Activated naive CD8-positive, alpha-beta T cell treated with anti-CD3 and anti-CD28 coated beads, Interleukin-2, amount 50 U/mL, for 24 hours (primary cell): ENCODE measurements around the gene GALNT11.
"Not testable (repeated sequence)": the region's sequence is repeated elsewhere in the genome, so short reads cannot be mapped to it uniquely, and the experiment has no call there.

ENCODE experiments used
- ATAC-seq: fragments of 150-1000 bp; cut with Tn5 transposase; one replicate; pipeline ENCODE4 v1.10.0; 2021
- DNase-seq: peaks from one replicate; pipeline ENCODE4 v3.0.0; 2021
- H3K27ac Mint-ChIP-seq: one replicate; pipeline ENCODE4 v1.8.0; 2021; ENCODE audit warnings: mild to moderate bottlenecking, mixed read lengths
- H3K27me3 Mint-ChIP-seq: one replicate; pipeline ENCODE4 v1.8.0; 2021; ENCODE audit warnings: mixed read lengths
- H3K36me3 Mint-ChIP-seq: one replicate; pipeline ENCODE4 v1.8.0; 2021; ENCODE audit warnings: low read depth, mixed read lengths
- H3K4me1 Mint-ChIP-seq: one replicate; pipeline ENCODE4 v1.8.0; 2021; ENCODE audit warnings: mixed read lengths
- H3K4me3 Mint-ChIP-seq: one replicate; pipeline ENCODE4 v1.8.0; 2021; ENCODE audit warnings: mild to moderate bottlenecking, moderate library complexity, mixed read lengths
- H3K9me3 Mint-ChIP-seq: one replicate; pipeline ENCODE4 v1.8.0; 2021; ENCODE audit warnings: mixed read lengths

GALNT11 gene

GRCh38 chr7:152076324-152076821, 50.9 kb downstream of the GALNT11 start:
- no peak for ATAC-seq

GRCh38 chr7:152076940-152077933, 51.8 kb downstream of the GALNT11 start:
- DNase-seq (no peak), ATAC-seq (peak; percentile 54)
- H3K4me1 Mint-ChIP-seq = peaks cover 37% of the 10 kb centered on the region
- peaks cover 4% of the 10 kb centered on the region for H3K36me3 Mint-ChIP-seq
- H3K27ac Mint-ChIP-seq = no peak overlapping the region
- H3K27me3 Mint-ChIP-seq = no peaks in the 10 kb centered on the region
- H3K4me3 Mint-ChIP-seq = no peak overlapping the region
- no peaks in the 10 kb centered on the region for H3K9me3 Mint-ChIP-seq

More at GRCh38 chr7:152076324-152076821, 50.9 kb downstream of the GALNT11 start:
- H3K36me3 Mint-ChIP-seq = no peaks in the 10 kb centered on the region
- no peak overlapping the region for H3K27ac Mint-ChIP-seq
- DNase-seq = peak; percentile 12
- no peaks in the 10 kb centered on the region for H3K9me3 Mint-ChIP-seq
- no peak overlapping the region for H3K4me3 Mint-ChIP-seq
- peaks cover 37% of the 10 kb centered on the region for H3K4me1 Mint-ChIP-seq
- no peaks in the 10 kb centered on the region for H3K27me3 Mint-ChIP-seq

- H3K4me3 Mint-ChIP-seq = no peak overlapping the region
- no peaks in the 10 kb centered on the region for H3K27me3 Mint-ChIP-seq
- no peak overlapping the region for H3K27ac Mint-ChIP-seq
- no peaks in the 10 kb centered on the region for H3K9me3 Mint-ChIP-seq
- peaks cover 4% of the 10 kb centered on the region for H3K36me3 Mint-ChIP-seq
- H3K4me1 Mint-ChIP-seq = peaks cover 37% of the 10 kb centered on the region
- DNase-seq = no peak
- no peak for ATAC-seq
Measured at GRCh38 chr7:152078025-152078424, 52.6 kb downstream of the GALNT11 start.

GRCh38 chr7:152078786-152079185, 53.3 kb downstream of the GALNT11 start:
- no peak overlapping the region for H3K4me3 Mint-ChIP-seq

GRCh38 chr7:152081088-152081487, 55.6 kb downstream of the GALNT11 start:
- Mint-ChIP-seq H3K36me3 (peaks cover 16% of the 10 kb centered on the region), H3K4me1 (peaks cover 35% of the 10 kb centered on the region), H3K9me3 (no peaks in the 10 kb centered on the region), H3K27me3 (no peaks in the 10 kb centered on the region), H3K27ac (no peak overlapping the region), H3K4me3 (no peak overlapping the region)
- no peak for ATAC-seq
- no peak for DNase-seq

More at GRCh38 chr7:152078786-152079185, 53.3 kb downstream of the GALNT11 start:
- H3K27me3 Mint-ChIP-seq = no peaks in the 10 kb centered on the region
- DNase-seq = no peak
- no peak for ATAC-seq
- no peaks in the 10 kb centered on the region for H3K9me3 Mint-ChIP-seq
- peaks cover 35% of the 10 kb centered on the region for H3K4me1 Mint-ChIP-seq
- H3K36me3 Mint-ChIP-seq = peaks cover 4% of the 10 kb centered on the region
- H3K27ac Mint-ChIP-seq = peak overlapping the region; percentile 50

GRCh38 chr7:152082073-152082721, 56.7 kb downstream of the GALNT11 start:
- not testable (repeated sequence) for H3K9me3 Mint-ChIP-seq, H3K27ac Mint-ChIP-seq, H3K4me3 Mint-ChIP-seq, ATAC-seq, DNase-seq, H3K27me3 Mint-ChIP-seq
- peaks cover 29% of the 10 kb centered on the region for H3K4me1 Mint-ChIP-seq
- peaks cover 18% of the 10 kb centered on the region for H3K36me3 Mint-ChIP-seq

- no peak overlapping the region for H3K27ac Mint-ChIP-seq
- ATAC-seq (no peak), DNase-seq (no peak)
- H3K4me3 Mint-ChIP-seq = no peak overlapping the region
- H3K9me3 Mint-ChIP-seq = peaks cover 19% of the 10 kb centered on the region
- H3K4me1 Mint-ChIP-seq = peaks cover 2% of the 10 kb centered on the region
- H3K27me3 Mint-ChIP-seq = no peaks in the 10 kb centered on the region
- H3K36me3 Mint-ChIP-seq = peaks cover 39% of the 10 kb centered on the region
Measured at GRCh38 chr7:152085131-152085530, 59.7 kb downstream of the GALNT11 start.

- no peak overlapping the region for H3K27ac Mint-ChIP-seq
- no peaks in the 10 kb centered on the region for H3K27me3 Mint-ChIP-seq
- H3K4me3 Mint-ChIP-seq = no peak overlapping the region
- H3K36me3 Mint-ChIP-seq = peaks cover 38% of the 10 kb centered on the region
- ATAC-seq (no peak), DNase-seq (no peak)
- H3K4me1 Mint-ChIP-seq = no peaks in the 10 kb centered on the region
- H3K9me3 Mint-ChIP-seq = peaks cover 19% of the 10 kb centered on the region
Measured at GRCh38 chr7:152086513-152086912, 61.0 kb downstream of the GALNT11 start.

- H3K4me3 Mint-ChIP-seq = no peak overlapping the region
- H3K27ac Mint-ChIP-seq = no peak overlapping the region
- H3K36me3 Mint-ChIP-seq = peaks cover 36% of the 10 kb centered on the region
- peaks cover 19% of the 10 kb centered on the region for H3K9me3 Mint-ChIP-seq
- no peaks in the 10 kb centered on the region for H3K27me3 Mint-ChIP-seq
- DNase-seq (no peak), ATAC-seq (no peak)
- no peaks in the 10 kb centered on the region for H3K4me1 Mint-ChIP-seq
Measured at GRCh38 chr7:152089183-152089582, 63.7 kb downstream of the GALNT11 start.

GRCh38 chr7:152090747-152091146, 65.3 kb downstream of the GALNT11 start:
- H3K9me3 Mint-ChIP-seq = peaks cover 19% of the 10 kb centered on the region
- no peaks in the 10 kb centered on the region for H3K27me3 Mint-ChIP-seq
- no peak for DNase-seq
- peaks cover 34% of the 10 kb centered on the region for H3K36me3 Mint-ChIP-seq
- no peak for ATAC-seq
- H3K4me3 Mint-ChIP-seq = no peak overlapping the region
- H3K4me1 Mint-ChIP-seq = no peaks in the 10 kb centered on the region
- H3K27ac Mint-ChIP-seq = no peak overlapping the region

GRCh38 chr7:152093717-152094116, 68.2 kb downstream of the GALNT11 start:
- H3K4me1 Mint-ChIP-seq = no peaks in the 10 kb centered on the region
- no peak for DNase-seq
- H3K27ac Mint-ChIP-seq = no peak overlapping the region
- H3K36me3 Mint-ChIP-seq = peaks cover 22% of the 10 kb centered on the region
- no peak for ATAC-seq
- H3K9me3 Mint-ChIP-seq = peaks cover 2% of the 10 kb centered on the region
- no peaks in the 10 kb centered on the region for H3K27me3 Mint-ChIP-seq
- no peak overlapping the region for H3K4me3 Mint-ChIP-seq

- Mint-ChIP-seq H3K27me3 (no peaks in the 10 kb centered on the region), H3K9me3 (no peaks in the 10 kb centered on the region), H3K36me3 (peaks cover 12% of the 10 kb centered on the region), H3K4me3 (no peak overlapping the region), H3K27ac (no peak overlapping the region), H3K4me1 (no peaks in the 10 kb centered on the region)
- ATAC-seq (no peak), DNase-seq (no peak)
Measured at GRCh38 chr7:152095771-152096170, 70.3 kb downstream of the GALNT11 start.

GRCh38 chr7:152097330-152097729, 71.9 kb downstream of the GALNT11 start:
- peaks cover 12% of the 10 kb centered on the region for H3K36me3 Mint-ChIP-seq
- no peak overlapping the region for H3K27ac Mint-ChIP-seq
- H3K27me3 Mint-ChIP-seq = no peaks in the 10 kb centered on the region
- H3K4me3 Mint-ChIP-seq = no peak overlapping the region
- H3K9me3 Mint-ChIP-seq = no peaks in the 10 kb centered on the region
- no peak for DNase-seq
- H3K4me1 Mint-ChIP-seq = no peaks in the 10 kb centered on the region
- ATAC-seq = no peak

GRCh38 chr7:152103066-152103465, 77.6 kb downstream of the GALNT11 start:
- Mint-ChIP-seq H3K27me3 (no peaks in the 10 kb centered on the region), H3K4me3 (no peak overlapping the region), H3K4me1 (peaks cover 7% of the 10 kb centered on the region), H3K36me3 (peaks cover 26% of the 10 kb centered on the region), H3K9me3 (no peaks in the 10 kb centered on the region), H3K27ac (no peak overlapping the region)
- ATAC-seq (no peak), DNase-seq (no peak)

GRCh38 chr7:152103691-152104090, 78.2 kb downstream of the GALNT11 start:
- ATAC-seq (no peak), DNase-seq (no peak)
- no peaks in the 10 kb centered on the region for H3K9me3 Mint-ChIP-seq
- H3K27ac Mint-ChIP-seq = no peak overlapping the region
- H3K4me3 Mint-ChIP-seq = no peak overlapping the region
- peaks cover 27% of the 10 kb centered on the region for H3K36me3 Mint-ChIP-seq
- no peaks in the 10 kb centered on the region for H3K27me3 Mint-ChIP-seq
- peaks cover 7% of the 10 kb centered on the region for H3K4me1 Mint-ChIP-seq
